Prostate gland (tissue), 2 donors: Measurements from ENCODE around the gene PRDM13. TPM values are rescaled to one million over a fixed set of nuclear protein-coding genes. Genes with fewer than 3 reads are reported as not detected.

Experiments
- DNase-seq: peaks from one replicate; pipeline ENCODE4 v3.0.0-alpha.2; 2019; ENCODE audit warnings: low spot score
- H3K27ac ChIP-seq, 2 donors: fragments of 200-600 bp; sonication (generic); 2 replicates each; pipeline ENCODE4 v1.5.1; 2017 to 2019
- H3K27me3 ChIP-seq: fragments of 200-600 bp; sonication (generic); replicated peaks from 2 replicates; pipeline ENCODE4 v1.5.1; 2019; ENCODE audit not compliant: insufficient read depth
- H3K36me3 ChIP-seq, 2 donors: fragments of 200-600 bp; sonication (generic); 1 replicate in 1 of 2; 2 replicates in 1 of 2; pipeline versions ENCODE4 v1.5.1 to v1.8.1; 2017 to 2019
- H3K4me1 ChIP-seq: fragments of 200-600 bp; sonication (generic); replicated peaks from 2 replicates; pipeline ENCODE4 v1.5.1; 2019
- H3K4me3 ChIP-seq, 2 donors: fragments of 200-600 bp; sonication (generic); 2 replicates each; pipeline ENCODE4 v1.5.1; 2017 to 2019
- H3K9me3 ChIP-seq: fragments of 200-600 bp; sonication (generic); 2 replicates; pipeline ENCODE4 v1.5.1; 2017
- CTCF ChIP-seq, 4 experiments: fragments of 200-600 bp in 2 of 4; fragments of 450-650 bp in 2 of 4; sonication (generic) in 2 of 4; IDR thresholded peaks; 1 replicate in 3 of 4; 2 replicates in 1 of 4; pipeline ENCODE4 v1.5.1; 2016 to 2019; ENCODE audit warnings: antibody characterized with exemption in 4 of 4, mild to moderate bottlenecking in 2 of 4, moderate library complexity in 2 of 4
- POLR2A ChIP-seq: fragments of 450-650 bp; IDR thresholded peaks from one replicate; pipeline ENCODE4 v1.6.1; 2016; ENCODE audit warnings: antibody characterized with exemption, mild to moderate bottlenecking
- POLR2AphosphoS5 ChIP-seq: sonication (generic); formaldehyde crosslinking; IDR thresholded peaks from one replicate; pipeline ENCODE4 v1.6.1; 2017; ENCODE audit warnings: antibody characterized with exemption
- WGBS: methylation state at CpG from one replicate; pipeline ENCODE4 v1.1.5; 2018; 5-methylcytosine and 5-hydroxymethylcytosine counted together
- intact Hi-C: fragments of 100-400 bp; cut with DNase I; formaldehyde crosslinking; loops from one replicate; pipeline ENCODE4 v1.14.2; 2022
- total RNA-seq, 2 donors: library from RNA; depleted of rRNA; stranded (reverse); fragments of >200 nt; gene quantifications; one replicate each; pipeline ENCODE4 v1.1.0, GENCODE V29; 2016

PRDM13 gene
- total RNA-seq, 2 donors from 2014 or later = 0.74 TPM; not detected in 1

- intact Hi-C loops = no loop called here
- Histone ChIP-seq H3K4me3 (no peak overlapping the region), H3K27me3 (peaks cover 64% of the 10 kb centered on the region), H3K27ac (no peak overlapping the region), H3K36me3 (no peaks in the 10 kb centered on the region), H3K9me3 (no peaks in the 10 kb centered on the region), H3K4me1 (peaks cover 6% of the 10 kb centered on the region)
- no peak for DNase-seq
- TF ChIP-seq POLR2AphosphoS5 (no peak), POLR2A (no peak), CTCF (IDR thresholded peaks at IDR 0.05) (no peak)
- 6% methylated on average over 33 of the region's 34 CpGs for WGBS
These were observed 893 bp downstream of the PRDM13 start for GRCh38 chr6:99607416-99608036.

GRCh38 chr6:99608059-99608885 lies 1.6 kb downstream of the PRDM13 start:
- TF ChIP-seq POLR2AphosphoS5 (no peak), POLR2A (no peak), CTCF (IDR thresholded peaks at IDR 0.05) (no peak)
- no peaks in the 10 kb centered on the region for H3K36me3 ChIP-seq
- H3K9me3 ChIP-seq = no peaks in the 10 kb centered on the region
- no peak overlapping the region for H3K27ac ChIP-seq
- WGBS = 4% methylated on average over 29 of the region's 29 CpGs
- H3K27me3 ChIP-seq = peaks cover 60% of the 10 kb centered on the region
- DNase-seq = no peak
- peaks cover 6% of the 10 kb centered on the region for H3K4me1 ChIP-seq
- no peak overlapping the region for H3K4me3 ChIP-seq
- intact Hi-C loops = no loop called here

GRCh38 chr6:99608886-99609482 lies 2.4 kb downstream of the PRDM13 start:
- no peaks in the 10 kb centered on the region for H3K9me3 ChIP-seq
- TF ChIP-seq POLR2AphosphoS5 = no peak
- no peak for TF ChIP-seq POLR2A
- no peak for TF ChIP-seq CTCF (IDR thresholded peaks at IDR 0.05)
- H3K27me3 ChIP-seq = peaks cover 66% of the 10 kb centered on the region
- 8% methylated on average over 24 of the region's 24 CpGs for WGBS
- intact Hi-C loops = no loop called here
- H3K36me3 ChIP-seq = no peaks in the 10 kb centered on the region
- no peak for DNase-seq
- no peak overlapping the region for H3K27ac ChIP-seq
- H3K4me1 ChIP-seq = peaks cover 5% of the 10 kb centered on the region
- no peak overlapping the region for H3K4me3 ChIP-seq

- no peak overlapping the region for H3K4me3 ChIP-seq
- DNase-seq = no peak
- TF ChIP-seq CTCF (IDR thresholded peaks at IDR 0.05) (no peak), POLR2AphosphoS5 (no peak), POLR2A (no peak)
- no peak overlapping the region for H3K27ac ChIP-seq
- H3K9me3 ChIP-seq = no peaks in the 10 kb centered on the region
- H3K4me1 ChIP-seq = peaks cover 6% of the 10 kb centered on the region
- no peaks in the 10 kb centered on the region for H3K36me3 ChIP-seq
- peaks cover 66% of the 10 kb centered on the region for H3K27me3 ChIP-seq
- intact Hi-C loops = no loop called here
- WGBS = 23% methylated on average over 2 of the region's 2 CpGs
These were observed 3.4 kb downstream of the PRDM13 start for GRCh38 chr6:99609905-99610489.
